Neural cell (in vitro differentiated cells): Measurements from ENCODE around the gene HPGD. TPM values are rescaled to one million over a fixed set of nuclear protein-coding genes. Genes with fewer than 3 reads are reported as not detected.

Source experiments
- H2AFZ ChIP-seq: fragments of 200-600, 300-800 bp; sonication (generic), shearing (Covaris generic); 2 replicates; pipeline ENCODE4 v1.6.0; 2014; ENCODE audit warnings: low read depth, mild to moderate bottlenecking, antibody characterized with exemption, low read length, moderate library complexity
- H3F3A ChIP-seq: fragments of 200-600 bp; shearing (Covaris generic); 2 replicates; pipeline ENCODE4 v1.6.1; 2016; ENCODE audit warnings: mild to moderate bottlenecking, moderate library complexity, mixed read lengths, antibody characterized with exemption, low read length; ENCODE audit not compliant: insufficient read depth, poor library complexity, severe bottlenecking
- H3K27ac ChIP-seq: fragments of 200-600, 300-800 bp; sonication (generic), shearing (Covaris generic); 2 replicates; pipeline ENCODE4 v1.5.1; 2014; ENCODE audit warnings: mild to moderate bottlenecking, low read length, moderate library complexity
- H3K27me3 ChIP-seq: fragments of 300-800, 200-600 bp; sonication (generic), shearing (Covaris generic); 2 replicates; pipeline ENCODE4 v1.6.0; 2014; ENCODE audit warnings: mild to moderate bottlenecking, low read depth, low read length, moderate library complexity; ENCODE audit not compliant: insufficient read depth
- H3K36me3 ChIP-seq: fragments of 300-800, 200-600 bp; sonication (generic), shearing (Covaris generic); 2 replicates; pipeline ENCODE4 v1.5.1; 2014; ENCODE audit warnings: mild to moderate bottlenecking, antibody characterized with exemption, low read length, moderate library complexity; ENCODE audit not compliant: insufficient read depth
- H3K4me2 ChIP-seq: fragments of 300-800, 200-600 bp; sonication (generic), shearing (Covaris generic); 2 replicates; pipeline ENCODE4 v1.6.0; 2014; ENCODE audit warnings: mild to moderate bottlenecking, low read length
- H3K4me3 ChIP-seq: fragments of 300-800, 200-600 bp; sonication (generic), shearing (Covaris generic); 2 replicates; pipeline ENCODE4 v1.5.1; 2014; ENCODE audit warnings: mild to moderate bottlenecking, low read length, moderate library complexity
- H3K79me2 ChIP-seq: fragments of 200-600 bp; shearing (Covaris generic); replicated peaks from 2 replicates; pipeline ENCODE4 v1.6.0; 2014; ENCODE audit warnings: mild to moderate bottlenecking, low read length, moderate library complexity; ENCODE audit not compliant: insufficient read depth
- H3K9ac ChIP-seq: fragments of 300-800, 200-600 bp; sonication (generic), shearing (Covaris generic); 2 replicates; pipeline ENCODE4 v1.6.1; 2016; ENCODE audit warnings: mild to moderate bottlenecking, low read length, mixed read lengths
- H3K9me2 ChIP-seq: fragments of 200-600 bp; shearing (Covaris generic); 2 replicates; pipeline ENCODE4 v1.6.1; 2016; ENCODE audit warnings: mild to moderate bottlenecking, low read length, mixed read lengths; ENCODE audit not compliant: insufficient read depth
- H3K9me3 ChIP-seq: fragments of 200-600, 300-800 bp; sonication (generic), shearing (Covaris generic); 2 replicates; pipeline ENCODE4 v1.6.1; 2016; ENCODE audit warnings: mild to moderate bottlenecking, mixed run types, low read length, moderate library complexity, mixed read lengths
- H4K20me1 ChIP-seq: fragments of 200-600 bp; shearing (Covaris generic); 2 replicates; pipeline ENCODE4 v1.6.1; 2016; ENCODE audit warnings: mild to moderate bottlenecking, mixed run types; ENCODE audit not compliant: insufficient read depth
- CTCF ChIP-seq: fragments of 450-650 bp; IDR thresholded peaks from 2 replicates; pipeline ENCODE4 v1.5.1; 2014; ENCODE audit warnings: antibody characterized with exemption, mild to moderate bottlenecking, moderate library complexity; ENCODE audit not compliant: poor library complexity, severe bottlenecking
- EP300 ChIP-seq: fragments of 450-650 bp; conservative IDR thresholded peaks from 2 replicates; pipeline ENCODE4 v1.6.1; 2014; ENCODE audit warnings: antibody characterized with exemption, mild to moderate bottlenecking, moderate library complexity; ENCODE audit not compliant: poor library complexity, severe bottlenecking
- EZH2 ChIP-seq: fragments of 200-600, 300-800 bp; shearing (Covaris generic), sonication (generic); IDR thresholded peaks from 2 replicates; pipeline ENCODE4 v1.6.1; 2014; ENCODE audit warnings: antibody characterized with exemption, low read length, borderline replicate concordance, mild to moderate bottlenecking; ENCODE audit not compliant: insufficient read depth, poor library complexity, severe bottlenecking
- MXI1 ChIP-seq: fragments of 450-650 bp; conservative IDR thresholded peaks from 2 replicates; pipeline ENCODE4 v1.6.1; 2014; ENCODE audit warnings: antibody characterized with exemption, mild to moderate bottlenecking; ENCODE audit not compliant: poor library complexity, severe bottlenecking
- POLR2AphosphoS5 ChIP-seq: IDR thresholded peaks from 2 replicates; pipeline ENCODE4 v1.6.1; 2012
- RAD21 ChIP-seq: fragments of 450-650 bp; conservative IDR thresholded peaks from 2 replicates; pipeline ENCODE4 v1.6.1; 2014; ENCODE audit warnings: antibody characterized with exemption, mild to moderate bottlenecking, moderate library complexity
- REST ChIP-seq: IDR thresholded peaks from 2 replicates; pipeline ENCODE4 v1.6.1; 2012; ENCODE audit warnings: borderline replicate concordance
- SMC3 ChIP-seq: fragments of 450-650 bp; conservative IDR thresholded peaks from 2 replicates; pipeline ENCODE4 v1.6.1; 2014; ENCODE audit warnings: antibody characterized with exemption, mild to moderate bottlenecking, moderate library complexity; ENCODE audit not compliant: poor library complexity
- TAF1 ChIP-seq: IDR thresholded peaks from 2 replicates; pipeline ENCODE4 v1.6.1; 2012; ENCODE audit warnings: low read depth
- polyA plus RNA-seq: library from polyadenylated mRNA; depleted of rRNA; stranded (reverse); fragments of >200 nt; gene quantifications from 2 replicates; pipeline ENCODE4 v1.2.3, GENCODE V29; 2014

Gene HPGD
- polyA plus RNA-seq, 1 donor from 2014 or later = 23.7 TPM

GRCh38 chr4:174553031-174553430 lies 30.7 kb upstream of the HPGD start:
- TF ChIP-seq REST (no peak), EZH2 (no peak), SMC3 (no peak), CTCF (no peak), POLR2AphosphoS5 (no peak), TAF1 (no peak), MXI1 (no peak), RAD21 (no peak), EP300 (no peak)
- no peak overlapping the region for H3K27ac ChIP-seq
- H3K9me2 ChIP-seq = no peaks in the 10 kb centered on the region
- no peaks in the 10 kb centered on the region for H3K36me3 ChIP-seq
- H2AFZ ChIP-seq = no peak overlapping the region
- no peaks in the 10 kb centered on the region for H3K27me3 ChIP-seq
- H3K9ac ChIP-seq = no peak overlapping the region
- no peaks in the 10 kb centered on the region for H3K79me2 ChIP-seq
- no peaks in the 10 kb centered on the region for H3K9me3 ChIP-seq
- no peaks in the 10 kb centered on the region for H4K20me1 ChIP-seq
- H3K4me3 ChIP-seq = no peak overlapping the region
- no peaks in the 10 kb centered on the region for H3F3A ChIP-seq
- no peak overlapping the region for H3K4me2 ChIP-seq

- Histone ChIP-seq H3F3A (no peaks in the 10 kb centered on the region), H3K9ac (no peak overlapping the region), H4K20me1 (no peaks in the 10 kb centered on the region), H2AFZ (no peak overlapping the region), H3K9me2 (no peaks in the 10 kb centered on the region), H3K4me2 (no peak overlapping the region), H3K27ac (no peak overlapping the region), H3K79me2 (no peaks in the 10 kb centered on the region), H3K4me3 (no peak overlapping the region), H3K36me3 (no peaks in the 10 kb centered on the region), H3K9me3 (no peaks in the 10 kb centered on the region), H3K27me3 (no peaks in the 10 kb centered on the region)
- no peak for TF ChIP-seq POLR2AphosphoS5
- TF ChIP-seq EZH2 = no peak
- TF ChIP-seq TAF1 = no peak
Measured at GRCh38 chr4:174550541-174550940, 28.3 kb upstream of the HPGD start.

DNA sequence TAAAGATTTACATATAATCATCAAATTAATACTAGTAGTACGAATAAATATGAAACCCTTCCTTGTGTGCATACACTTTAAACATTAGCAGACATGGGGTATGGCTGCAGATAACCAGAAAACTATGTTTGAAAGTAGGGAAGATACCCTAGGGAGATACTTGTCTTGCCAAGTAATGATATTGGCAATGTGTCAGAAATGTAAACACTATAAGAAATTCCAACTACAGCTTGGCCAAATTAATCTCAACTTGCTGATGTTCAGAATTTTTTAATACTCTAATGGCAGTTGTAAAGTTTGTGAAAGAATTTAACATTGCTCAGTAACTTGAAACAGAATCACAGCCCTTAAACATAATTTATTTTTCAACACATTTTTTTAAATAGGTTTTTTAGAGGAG lies 27.4 kb upstream of the HPGD start:
- no peaks in the 10 kb centered on the region for H4K20me1 ChIP-seq
- no peak overlapping the region for H2AFZ ChIP-seq
- no peaks in the 10 kb centered on the region for H3K27me3 ChIP-seq
- no peak overlapping the region for H3K4me3 ChIP-seq
- no peaks in the 10 kb centered on the region for H3K36me3 ChIP-seq
- H3K9me3 ChIP-seq = no peaks in the 10 kb centered on the region
- no peaks in the 10 kb centered on the region for H3K79me2 ChIP-seq
- TF ChIP-seq REST (no peak), EZH2 (no peak), CTCF (no peak), RAD21 (no peak), TAF1 (no peak), MXI1 (no peak), SMC3 (no peak), EP300 (no peak), POLR2AphosphoS5 (no peak)
- no peaks in the 10 kb centered on the region for H3F3A ChIP-seq
- H3K27ac ChIP-seq = no peak overlapping the region
- H3K9me2 ChIP-seq = no peaks in the 10 kb centered on the region
- H3K9ac ChIP-seq = no peak overlapping the region
- H3K4me2 ChIP-seq = no peak overlapping the region
